Activated CD8-positive, alpha-beta memory T cell treated with anti-CD3 and anti-CD28 coated beads, Interleukin-2, amount 50 U/mL, for 1 hour (primary cell): ENCODE data around the gene MYT1.
"Not testable (repeated sequence)": the region's sequence is repeated elsewhere in the genome, so short reads cannot be mapped to it uniquely, and the experiment has no call there.

Source experiments
- DNase-seq: peaks from one replicate; pipeline ENCODE4 v3.0.0-alpha.2; 2020; ENCODE audit errors: extremely low read depth

The MYT1 gene

DNA sequence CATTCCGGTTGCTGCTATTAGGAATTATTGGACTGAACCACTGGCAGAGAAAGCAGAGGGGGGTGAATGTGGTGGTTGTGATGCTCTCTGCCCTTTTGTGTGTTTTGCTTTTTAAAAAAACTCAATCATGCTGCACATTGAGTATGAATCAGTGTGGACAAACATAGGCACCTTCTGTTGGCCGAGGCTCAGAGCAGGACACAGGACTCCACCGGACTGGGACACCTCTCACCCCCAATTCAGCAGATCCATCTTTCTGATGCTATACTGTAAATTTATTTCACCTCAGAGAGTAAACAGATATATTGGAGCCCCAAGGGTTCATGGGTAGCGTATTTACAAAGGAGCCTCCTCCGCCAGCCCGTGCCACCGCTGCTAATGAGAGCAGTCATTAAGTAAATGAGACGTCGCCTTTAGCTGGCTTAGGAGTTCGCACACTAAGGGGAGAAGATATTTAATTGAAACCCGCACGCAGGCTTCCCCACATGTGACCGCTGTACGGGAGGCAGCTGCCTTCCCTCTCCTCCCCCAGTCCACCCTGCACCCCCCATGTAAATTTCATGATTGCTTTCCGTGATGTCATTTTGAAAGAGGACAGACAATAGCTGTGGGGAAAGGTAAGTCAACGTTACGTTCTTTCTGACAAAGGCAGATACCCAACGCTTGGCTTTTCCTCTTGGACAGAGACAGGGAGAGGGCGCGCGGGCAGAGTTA lies at the start of gene MYT1:
Gene MYT1, plus strand, starts transcription at position 330 of the 714 bp plus-strand sequence. CDS start 34,410 bp downstream, outside the sequence.
- no peak for DNase-seq

DNA sequence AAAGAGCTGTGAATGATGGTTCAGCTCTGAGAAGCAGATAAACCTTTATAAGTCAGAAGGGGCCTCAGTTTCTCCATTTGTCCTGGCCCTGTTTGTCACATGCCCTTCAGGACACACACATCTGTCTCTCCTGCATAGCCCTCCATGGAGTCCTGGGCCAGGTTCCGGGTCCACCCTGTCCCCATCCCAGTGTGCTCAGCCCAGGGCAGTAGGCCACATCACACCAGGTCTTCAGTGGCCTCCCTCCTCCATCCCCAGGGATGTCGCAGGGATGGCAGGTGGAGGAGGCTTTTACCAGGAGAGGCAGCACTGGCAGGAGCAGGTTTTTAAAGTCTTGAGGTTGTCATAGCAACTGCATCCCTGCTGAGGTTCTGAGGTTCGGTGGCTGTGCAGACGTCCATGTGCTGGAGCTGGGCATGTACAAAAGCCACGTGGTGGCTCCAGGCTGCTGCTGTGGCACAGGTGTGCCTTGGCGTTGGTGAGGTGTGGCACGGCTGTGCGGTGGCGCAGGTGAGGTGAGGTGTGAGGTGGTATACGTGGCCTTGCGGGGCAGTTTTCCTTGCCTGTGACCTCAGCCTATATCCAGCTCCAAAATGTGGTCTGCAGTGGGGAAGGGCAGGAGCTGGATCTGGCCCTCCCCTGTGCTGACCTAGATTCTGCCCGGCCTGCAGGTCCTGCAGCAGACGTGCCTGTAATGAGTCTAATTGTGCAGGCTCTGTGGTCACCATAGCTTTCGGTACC lies 48.9 kb upstream of the MYT1 start:
- DNase-seq = no peak

DNA sequence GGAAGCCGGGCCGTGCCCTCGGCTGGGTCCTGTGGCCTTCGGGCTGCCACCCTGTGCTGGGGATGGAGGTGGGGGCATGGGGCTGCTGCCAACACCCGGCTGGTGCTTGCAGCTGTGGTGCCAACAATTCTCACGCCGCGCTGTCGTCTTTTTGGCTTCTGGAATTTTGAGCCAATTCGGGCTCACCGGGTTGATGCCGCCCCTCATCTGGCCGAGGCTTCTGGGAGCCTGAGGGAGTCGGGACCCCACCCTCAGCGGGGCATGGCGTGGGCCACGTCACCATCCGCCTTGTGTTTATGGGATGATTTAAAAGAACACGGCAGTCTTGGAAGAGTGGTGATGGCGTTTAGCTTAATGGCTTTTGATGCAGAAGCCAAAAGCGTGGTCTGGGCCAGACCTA lies 48.2 kb upstream of the MYT1 start:
- DNase-seq = no peak

DNA sequence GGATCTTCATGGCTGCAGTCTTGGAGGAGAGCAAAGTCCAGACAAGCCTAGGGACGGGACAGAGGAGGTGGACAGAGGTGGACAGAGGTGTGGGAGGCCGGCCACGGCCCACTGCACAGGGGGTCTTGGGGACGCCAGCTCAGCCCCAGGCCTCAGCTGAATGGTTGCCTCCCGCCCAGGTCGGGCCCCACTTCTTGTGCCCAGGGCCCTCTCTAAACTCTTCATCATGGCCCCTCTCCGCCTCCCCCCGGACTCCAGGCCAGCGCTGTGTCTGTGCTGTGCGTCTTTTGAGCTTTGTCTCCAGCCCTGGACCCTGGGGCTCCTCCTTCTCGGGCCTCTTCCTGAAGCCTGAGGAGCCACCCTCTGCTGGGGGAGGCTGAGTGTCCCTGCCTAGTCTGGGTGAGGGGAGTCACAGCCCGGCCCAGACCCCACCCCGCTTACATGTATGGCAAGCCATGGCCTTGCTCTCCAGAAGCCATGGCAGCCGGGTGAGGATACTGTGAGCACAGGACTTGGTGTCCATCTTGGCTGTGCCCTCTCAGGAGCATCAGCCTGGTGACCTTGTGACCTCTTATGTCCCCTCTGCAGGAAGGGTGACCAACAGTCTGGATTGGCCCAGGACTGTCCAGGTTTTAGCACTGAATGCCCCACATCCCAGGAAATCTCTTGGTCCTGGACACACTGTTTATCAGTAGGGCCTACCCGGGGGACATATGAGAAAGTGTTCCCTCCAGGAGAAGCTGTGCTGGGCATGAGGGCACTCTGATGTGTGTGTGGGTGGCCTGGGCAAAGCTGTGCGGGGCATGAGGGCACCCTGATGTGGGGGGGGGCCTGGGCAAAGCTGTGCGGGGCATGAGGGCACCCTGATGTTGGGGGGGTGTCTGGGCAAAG lies 47.5 kb upstream of the MYT1 start:
- no peak for DNase-seq

DNA sequence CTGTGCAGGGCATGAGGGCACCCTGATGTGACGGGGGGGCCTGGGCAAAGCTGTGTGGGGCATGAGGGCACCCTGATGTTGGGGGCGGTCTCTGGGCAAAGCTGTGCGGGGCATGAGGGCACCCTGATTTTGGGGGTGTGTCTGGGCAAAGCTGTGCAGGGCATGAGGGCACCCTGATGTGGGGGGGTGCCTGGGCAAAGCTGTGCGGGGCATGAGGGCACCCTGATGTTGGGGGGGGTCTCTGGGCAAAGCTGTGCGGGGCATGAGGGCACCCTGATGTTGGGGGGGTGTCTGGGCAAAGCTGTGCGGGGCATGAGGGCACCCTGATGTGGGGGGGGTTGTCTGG lies 46.8 kb upstream of the MYT1 start:
- not testable (repeated sequence) for DNase-seq

DNA sequence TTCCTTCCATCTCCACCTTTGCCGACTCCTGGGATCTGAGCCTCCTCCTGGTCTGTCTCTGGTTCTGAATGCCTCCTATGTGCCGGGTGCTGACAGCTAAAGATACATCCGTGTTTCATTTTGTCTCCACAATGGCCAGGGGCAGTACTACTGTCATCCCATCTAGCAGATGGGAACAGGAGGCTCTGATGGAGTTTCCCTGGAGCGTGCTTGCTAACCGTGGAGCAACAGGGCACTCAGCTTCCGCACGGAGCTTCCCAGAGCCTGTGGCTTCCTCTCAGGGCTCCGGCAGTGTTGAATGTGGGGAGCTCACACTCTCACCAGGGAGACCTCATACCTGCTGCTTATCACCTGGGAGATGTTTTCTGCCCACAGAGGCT lies 45.0 kb upstream of the MYT1 start:
- DNase-seq = no peak

DNA sequence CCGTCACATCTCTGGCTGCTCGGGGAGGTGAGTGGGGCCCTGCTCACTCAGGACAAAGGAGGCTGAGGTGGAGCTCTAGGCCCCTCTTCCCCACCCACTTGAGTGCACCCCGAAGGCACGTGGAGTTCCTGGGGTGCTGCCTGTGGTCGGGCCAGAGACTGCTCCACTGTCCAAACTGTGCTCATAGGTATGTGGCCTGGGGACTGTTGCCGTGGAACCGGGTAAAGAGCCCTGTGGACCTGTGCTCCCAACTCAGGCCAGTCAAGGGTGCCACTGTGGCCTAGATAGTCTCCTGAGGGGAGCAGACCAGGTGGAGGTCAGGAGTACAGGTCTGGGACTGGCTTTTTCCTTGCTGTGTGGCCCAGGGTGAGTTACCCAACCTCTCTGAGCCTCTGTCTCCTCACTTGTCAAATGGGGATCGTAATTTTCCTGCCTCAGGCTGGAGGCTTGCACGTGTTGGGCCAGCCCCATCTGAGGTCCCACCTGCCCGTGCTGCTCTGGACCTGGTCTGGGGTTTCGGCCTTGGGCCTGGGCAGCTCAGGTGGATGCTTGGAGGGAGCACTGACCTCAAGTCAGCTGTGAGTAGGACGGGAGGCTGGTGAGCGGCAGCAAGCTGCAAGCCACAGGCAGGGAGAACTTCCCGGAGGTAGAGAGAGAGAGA lies 44.4 kb upstream of the MYT1 start:
- DNase-seq = no peak

DNA sequence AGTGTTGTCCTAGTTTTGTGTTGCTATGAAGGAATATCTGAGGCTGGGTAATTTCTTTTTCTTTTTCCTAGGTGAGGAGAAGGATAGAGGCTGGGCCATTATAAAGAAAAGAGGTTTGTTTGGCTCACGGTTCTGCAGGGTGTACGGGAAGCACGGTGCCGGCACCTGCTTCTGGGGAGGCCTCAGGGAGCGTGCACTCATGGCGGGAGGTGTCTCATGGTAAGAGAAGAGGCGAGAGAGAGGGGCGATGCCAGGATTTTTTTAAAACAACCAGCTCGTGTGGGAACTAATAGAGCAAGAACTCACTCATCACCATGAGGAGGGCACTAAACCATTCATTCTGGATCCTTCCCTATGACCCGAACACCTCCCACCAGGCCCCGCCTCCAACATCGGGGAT lies 42.7 kb upstream of the MYT1 start:
- no peak for DNase-seq

DNA sequence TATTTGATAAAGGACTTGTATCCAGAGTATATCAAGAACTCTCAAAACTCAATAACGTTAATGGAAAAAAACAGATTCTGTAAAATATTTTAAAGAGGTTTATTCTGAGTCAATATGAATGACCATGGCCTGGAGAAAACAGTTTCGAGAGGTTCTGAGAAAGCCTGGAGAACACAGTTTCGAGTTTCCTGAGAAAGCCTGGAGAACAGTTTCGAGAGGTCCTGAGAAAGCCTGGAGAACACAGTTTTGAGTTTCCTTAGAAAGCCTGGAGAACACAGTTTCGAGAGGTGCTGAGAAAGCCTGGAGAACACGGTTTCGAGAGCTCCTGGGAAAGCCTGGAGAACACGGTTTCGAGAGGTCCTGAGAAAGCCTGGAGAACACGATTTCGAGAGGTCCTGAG lies 41.3 kb upstream of the MYT1 start:
- DNase-seq = not testable (repeated sequence)

DNA sequence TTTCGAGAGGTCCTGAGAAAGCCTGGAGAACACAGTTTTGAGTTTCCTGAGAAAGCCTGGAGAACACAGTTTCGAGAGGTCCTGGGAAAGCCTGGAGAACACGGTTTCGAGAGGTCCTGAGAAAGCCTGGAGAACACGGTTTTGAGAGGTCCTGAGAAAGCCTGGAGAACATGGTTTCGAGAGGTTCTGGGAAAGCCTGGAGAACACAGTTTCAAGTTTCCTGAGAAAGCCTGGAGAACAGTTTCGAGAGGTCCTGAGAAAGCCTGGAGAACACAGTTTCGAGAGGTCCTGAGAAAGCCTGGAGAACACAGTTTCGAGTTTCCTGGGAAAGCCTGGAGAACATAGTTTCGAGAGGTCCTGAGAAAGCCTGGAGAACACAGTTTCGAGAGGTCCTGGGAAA lies 40.7 kb upstream of the MYT1 start:
- not testable (repeated sequence) for DNase-seq

DNA sequence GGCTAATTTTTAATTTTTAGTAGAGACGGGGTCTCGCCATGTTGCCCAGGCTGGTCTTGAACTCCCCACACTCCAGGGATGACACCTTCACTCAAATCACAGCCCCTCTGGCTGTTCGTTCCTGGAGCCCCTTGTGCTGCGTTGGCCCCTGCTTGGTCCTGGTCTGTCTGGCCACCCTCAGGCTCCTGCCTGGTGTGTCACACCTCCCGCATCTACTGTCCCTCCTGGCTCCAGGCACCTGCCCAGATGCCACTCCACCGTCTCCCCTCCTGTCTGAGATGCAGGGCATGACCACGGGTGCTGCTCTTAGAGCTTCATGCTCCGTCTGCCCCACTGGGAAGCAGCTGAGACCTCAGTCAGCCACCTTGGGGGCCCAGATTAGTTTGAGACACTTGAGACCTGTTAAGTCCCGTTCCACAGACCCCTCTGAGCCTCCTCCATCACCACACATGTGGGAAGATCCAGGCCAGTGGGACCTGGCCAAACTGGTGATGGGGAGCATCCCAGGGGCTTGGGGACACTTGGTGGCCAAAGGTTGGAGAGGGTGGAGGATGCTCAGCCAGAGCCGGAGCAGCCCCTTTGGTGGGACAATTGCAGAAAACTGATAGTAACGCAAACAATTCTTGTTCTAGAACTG lies 35.0 kb upstream of the MYT1 start:
- DNase-seq = no peak

DNA sequence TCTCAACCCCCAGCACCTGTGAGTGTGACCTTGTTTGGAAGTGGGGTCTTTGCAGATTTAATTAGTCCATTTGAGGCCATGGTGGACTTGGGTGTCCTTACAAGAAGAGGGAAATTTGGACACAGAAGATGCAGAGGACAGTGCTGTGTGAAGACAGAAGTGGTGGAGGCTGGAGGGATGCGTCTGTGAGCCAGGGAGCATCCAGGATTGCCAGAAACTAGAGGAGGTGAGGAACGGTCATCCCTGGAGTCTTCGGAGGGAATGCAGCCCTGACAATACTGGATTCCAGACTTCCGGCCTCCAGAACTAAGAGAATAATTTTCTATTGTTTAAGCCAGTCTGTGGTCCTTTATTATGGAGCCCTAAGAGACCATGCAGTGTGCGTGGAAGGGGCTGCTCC lies 34.0 kb upstream of the MYT1 start:
- DNase-seq = no peak

DNA sequence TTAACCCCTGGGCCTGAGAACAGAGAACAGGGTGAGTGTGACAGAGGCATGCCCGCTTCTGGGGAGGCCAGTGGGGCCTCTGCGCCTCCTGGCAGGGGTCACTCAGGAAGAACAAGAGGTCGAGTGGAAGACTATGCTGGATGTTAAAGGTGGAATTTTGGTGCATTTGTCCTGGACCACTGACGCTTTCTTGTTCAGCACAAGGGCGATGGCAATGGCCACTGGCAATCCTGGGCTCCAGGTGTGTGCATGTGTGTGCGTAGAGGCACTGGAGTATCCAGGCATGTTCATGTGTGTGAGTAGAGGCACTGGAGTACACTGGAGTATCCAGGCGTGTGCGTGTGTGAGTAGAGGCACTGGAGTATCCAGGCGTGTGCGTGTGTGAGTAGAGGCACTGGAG lies 33.4 kb upstream of the MYT1 start:
- DNase-seq = no peak

DNA sequence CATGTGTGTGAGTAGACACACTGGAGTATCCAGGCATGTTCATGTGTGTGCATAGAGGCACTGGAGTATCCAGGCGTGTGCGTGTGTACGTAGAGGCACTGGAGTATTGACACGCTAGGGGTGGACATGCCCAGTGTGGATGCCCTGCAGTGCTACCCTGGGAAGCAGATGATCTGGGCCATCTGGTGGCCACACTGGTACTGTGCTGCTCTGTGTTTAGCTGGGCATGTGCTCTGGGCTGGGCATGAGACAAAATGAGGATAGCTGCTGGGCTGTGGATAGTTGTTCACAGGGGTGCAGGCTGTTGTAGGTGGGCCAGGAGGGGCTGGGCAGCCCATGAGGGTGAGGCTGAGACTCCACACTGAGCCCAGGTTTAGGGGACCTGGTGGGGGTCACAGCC lies 32.8 kb upstream of the MYT1 start:
- DNase-seq = no peak

DNA sequence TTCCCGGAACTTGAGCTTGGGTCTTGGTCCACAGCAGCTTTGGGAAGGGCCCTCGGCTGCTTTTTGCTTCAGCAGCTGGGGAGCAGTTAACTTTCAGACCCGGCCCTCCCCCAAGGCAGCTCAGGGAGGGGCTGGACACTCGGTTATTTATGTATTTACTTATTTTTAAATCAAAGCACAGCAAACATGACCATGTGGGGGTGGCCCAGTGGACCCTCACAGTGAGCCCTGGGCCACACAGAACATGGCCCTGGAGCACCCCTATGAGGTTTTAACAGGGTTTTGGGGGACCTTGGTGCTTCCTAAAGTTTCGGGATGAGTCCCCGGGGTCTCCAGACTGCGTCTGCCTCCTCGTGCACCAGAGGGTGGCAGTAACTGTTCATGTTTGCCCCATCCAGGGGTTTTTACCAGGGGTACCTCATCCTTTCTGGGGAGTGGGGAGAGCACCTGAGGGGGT lies 30.3 kb upstream of the MYT1 start:
- no peak for DNase-seq

DNA sequence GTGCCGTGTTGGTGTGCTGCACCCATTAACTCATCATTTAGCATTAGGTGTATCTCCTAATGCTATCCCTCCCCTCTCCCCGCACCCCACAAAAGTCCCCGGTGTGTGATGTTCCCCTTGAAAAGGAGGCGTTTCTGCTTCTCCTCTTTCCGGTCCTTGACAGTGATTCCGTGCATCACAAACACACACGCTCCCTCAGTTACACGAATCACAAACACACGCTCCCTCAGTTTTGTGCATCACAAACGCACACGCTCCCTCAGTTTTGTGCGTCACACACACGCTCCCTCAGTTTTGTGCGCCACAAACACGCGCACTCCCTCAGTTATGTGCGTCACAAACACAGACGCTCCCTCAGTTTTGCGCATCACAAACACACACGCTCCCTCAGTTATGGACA lies 29.5 kb upstream of the MYT1 start:
- not testable (repeated sequence) for DNase-seq

DNA sequence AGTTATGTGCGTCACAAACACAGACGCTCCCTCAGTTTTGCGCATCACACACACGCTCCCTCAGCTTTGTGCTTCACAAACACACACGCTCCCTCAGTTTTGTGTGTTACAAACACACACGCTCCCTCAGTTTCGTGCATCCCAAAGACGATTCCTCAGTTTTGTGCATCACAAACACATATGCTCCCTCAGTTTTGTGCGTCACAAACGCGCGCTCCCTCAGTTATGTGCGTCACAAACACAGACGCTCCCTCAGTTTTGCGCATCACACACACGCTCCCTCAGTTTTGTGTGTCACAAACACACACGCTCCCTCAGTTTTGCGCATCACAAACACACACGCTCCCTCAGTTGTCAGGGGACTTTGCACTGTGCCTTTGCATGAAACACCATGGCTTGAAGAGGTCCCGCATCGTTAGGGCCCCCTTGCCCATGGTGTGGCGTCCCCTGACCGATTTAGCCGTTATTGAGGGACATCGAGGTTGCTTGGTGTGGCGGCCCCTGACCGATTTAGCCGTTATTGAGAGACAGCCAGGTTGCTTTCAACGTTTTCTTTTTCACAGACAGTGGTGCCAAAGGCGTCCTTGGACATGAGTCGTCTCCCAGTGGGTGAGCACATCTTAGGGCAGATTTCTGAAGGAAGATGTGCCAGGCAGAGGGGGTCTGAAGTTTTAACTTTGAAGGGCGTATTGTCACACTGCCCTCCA lies 28.1 kb upstream of the MYT1 start:
- no peak for DNase-seq

DNA sequence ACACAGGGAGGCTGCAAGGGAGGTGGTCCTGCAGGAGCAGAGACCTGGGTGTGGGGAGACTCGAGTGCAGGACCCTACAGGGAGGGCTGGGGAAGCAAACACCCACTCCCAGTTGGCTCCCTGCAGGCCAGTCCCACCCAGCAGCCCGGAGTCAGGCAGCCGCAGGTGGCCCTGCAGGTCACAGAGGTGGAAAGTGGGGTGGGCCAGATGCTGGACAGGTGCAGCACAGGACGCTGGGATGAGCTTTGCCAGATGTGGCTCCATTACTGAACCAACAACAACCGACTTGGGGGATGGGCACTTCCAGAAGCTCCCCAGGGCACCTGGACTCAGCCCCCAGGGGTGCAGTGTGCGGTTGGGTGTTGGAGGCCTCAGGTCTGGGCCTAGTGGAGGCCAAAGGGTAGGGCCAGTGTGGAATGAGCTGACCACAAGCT lies 26.6 kb upstream of the MYT1 start:
- DNase-seq = no peak

DNA sequence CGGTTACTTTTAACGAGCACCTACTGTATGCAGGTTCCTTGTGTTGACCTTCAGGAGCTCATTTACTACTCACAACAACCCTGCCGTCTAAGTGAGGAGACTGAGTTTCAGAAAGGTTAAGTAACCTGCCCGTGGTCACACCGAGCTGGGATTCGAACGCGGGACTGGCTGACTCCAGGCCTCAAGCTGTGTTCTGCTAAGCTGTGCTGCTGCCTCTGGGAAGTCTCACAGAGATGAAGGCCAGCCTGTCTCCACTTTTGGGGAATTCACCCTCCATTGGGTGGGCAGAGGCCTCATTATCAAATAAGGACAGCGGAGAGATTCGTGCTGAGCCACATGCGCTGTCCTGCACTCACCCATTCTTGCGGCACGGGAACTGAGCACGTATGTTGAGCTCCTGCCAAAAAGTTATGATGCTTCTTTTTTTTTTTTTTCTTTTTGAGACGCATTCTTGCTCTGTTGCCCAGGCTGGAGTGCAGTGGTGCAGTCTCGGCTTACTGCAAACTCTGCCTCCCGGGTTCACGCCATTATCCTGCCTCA lies 25.9 kb upstream of the MYT1 start:
- no peak for DNase-seq
